AG04449 (cell line): ENCODE results near the gene HK1.
"Not testable (repeated sequence)": the region's sequence is repeated elsewhere in the genome, so short reads cannot be mapped to it uniquely, and the experiment has no call there.

Source experiments
- CTCF ChIA-PET: fragments of 350-600 bp; formaldehyde crosslinking; extraction: SDS; loops from one replicate; lab custom pipeline; 2021; ENCODE audit warnings: antibody characterized with exemption; lab: Yijun Ruan, JAX
- POLR2A ChIA-PET: fragments of 400-600, 350-600 bp; formaldehyde crosslinking; extraction: SDS; loops from one replicate; lab custom pipeline; 2020; ENCODE audit warnings: antibody characterized with exemption, inconsistent platforms; lab: Yijun Ruan, JAX
- DNase-seq: peaks from one replicate; pipeline ENCODE4 v3.0.0-alpha.2; 2010; ENCODE audit warnings: low read depth, low spot score
- H3K4me3 ChIP-seq: 2 replicates; pipeline ENCODE4 v1.5.1; 2011; ENCODE audit warnings: low read depth, mild to moderate bottlenecking, control low read depth, low read length
- TF ChIP-seq, protein P1 (sequence below): IDR thresholded peaks from one replicate; pipeline ENCODE4 v1.5.1; 2011; ENCODE audit warnings: mild to moderate bottlenecking, moderate library complexity, low read length, control low read depth, inconsistent platforms; ENCODE audit not compliant: insufficient read depth; ENCODE audit errors: missing control alignments

The HK1 gene

DNA sequence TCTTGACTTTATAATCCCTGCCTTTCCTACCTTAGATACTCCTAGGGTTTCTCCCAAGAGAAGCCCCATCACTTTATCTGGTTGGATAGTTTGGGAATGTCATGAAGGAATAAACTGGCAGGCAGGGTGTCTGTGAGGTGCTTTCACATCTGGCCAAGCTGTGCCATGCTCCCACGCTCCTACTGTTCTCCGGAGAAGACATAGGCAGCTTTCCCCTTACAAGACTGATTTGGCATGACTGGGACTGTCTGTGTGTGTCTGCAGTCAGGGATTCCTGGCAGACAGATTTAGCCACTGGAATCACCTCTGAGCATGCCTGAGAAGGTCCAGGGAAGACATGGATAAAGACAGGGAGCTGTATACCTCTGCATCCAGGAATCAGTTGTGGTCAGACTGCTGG is 45.3 kb downstream of the HK1 start:
- no peak for DNase-seq
- H3K4me3 ChIP-seq, result no peak overlapping the region
- TF ChIP-seq, protein P1, sequence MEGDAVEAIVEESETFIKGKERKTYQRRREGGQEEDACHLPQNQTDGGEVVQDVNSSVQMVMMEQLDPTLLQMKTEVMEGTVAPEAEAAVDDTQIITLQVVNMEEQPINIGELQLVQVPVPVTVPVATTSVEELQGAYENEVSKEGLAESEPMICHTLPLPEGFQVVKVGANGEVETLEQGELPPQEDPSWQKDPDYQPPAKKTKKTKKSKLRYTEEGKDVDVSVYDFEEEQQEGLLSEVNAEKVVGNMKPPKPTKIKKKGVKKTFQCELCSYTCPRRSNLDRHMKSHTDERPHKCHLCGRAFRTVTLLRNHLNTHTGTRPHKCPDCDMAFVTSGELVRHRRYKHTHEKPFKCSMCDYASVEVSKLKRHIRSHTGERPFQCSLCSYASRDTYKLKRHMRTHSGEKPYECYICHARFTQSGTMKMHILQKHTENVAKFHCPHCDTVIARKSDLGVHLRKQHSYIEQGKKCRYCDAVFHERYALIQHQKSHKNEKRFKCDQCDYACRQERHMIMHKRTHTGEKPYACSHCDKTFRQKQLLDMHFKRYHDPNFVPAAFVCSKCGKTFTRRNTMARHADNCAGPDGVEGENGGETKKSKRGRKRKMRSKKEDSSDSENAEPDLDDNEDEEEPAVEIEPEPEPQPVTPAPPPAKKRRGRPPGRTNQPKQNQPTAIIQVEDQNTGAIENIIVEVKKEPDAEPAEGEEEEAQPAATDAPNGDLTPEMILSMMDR, result no peak
- CTCF ChIA-PET, result interaction anchor here (1.6 kb wide), 1 partner anchor 10 kb away, joined by 11 read pairs; no protein-coding TSS in a partner anchor
- POLR2A ChIA-PET, result no interaction called here

DNA sequence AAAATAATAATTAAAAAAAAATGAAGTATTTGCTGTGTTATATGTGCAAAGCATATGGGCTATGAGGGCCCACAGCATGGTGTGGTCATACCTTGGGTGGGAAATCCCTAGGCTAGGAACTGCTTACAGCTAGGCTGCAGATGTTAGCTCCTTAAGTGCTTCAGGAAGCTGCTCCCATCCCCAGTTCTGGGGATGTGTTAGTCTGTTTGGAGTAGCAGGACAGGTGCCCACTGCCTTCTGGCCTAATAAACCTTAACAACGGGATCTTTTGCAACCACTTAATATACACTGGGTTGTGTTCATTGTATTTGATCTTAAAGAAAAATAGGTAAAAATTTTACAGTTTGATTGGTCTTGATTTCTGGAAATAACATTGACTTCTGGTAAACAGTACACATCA is 46.3 kb downstream of the HK1 start:
- ChIA-PET CTCF (interaction anchor here (1.0 to 1.6 kb wide), 2 partner anchors 9 to 13 kb away, joined by 4 to 11 read pairs; no protein-coding TSS in a partner anchor), POLR2A (no interaction called here)
- TF ChIP-seq, protein P1, result no peak
- DNase-seq, result no peak
- H3K4me3 ChIP-seq, result no peak overlapping the region

DNA sequence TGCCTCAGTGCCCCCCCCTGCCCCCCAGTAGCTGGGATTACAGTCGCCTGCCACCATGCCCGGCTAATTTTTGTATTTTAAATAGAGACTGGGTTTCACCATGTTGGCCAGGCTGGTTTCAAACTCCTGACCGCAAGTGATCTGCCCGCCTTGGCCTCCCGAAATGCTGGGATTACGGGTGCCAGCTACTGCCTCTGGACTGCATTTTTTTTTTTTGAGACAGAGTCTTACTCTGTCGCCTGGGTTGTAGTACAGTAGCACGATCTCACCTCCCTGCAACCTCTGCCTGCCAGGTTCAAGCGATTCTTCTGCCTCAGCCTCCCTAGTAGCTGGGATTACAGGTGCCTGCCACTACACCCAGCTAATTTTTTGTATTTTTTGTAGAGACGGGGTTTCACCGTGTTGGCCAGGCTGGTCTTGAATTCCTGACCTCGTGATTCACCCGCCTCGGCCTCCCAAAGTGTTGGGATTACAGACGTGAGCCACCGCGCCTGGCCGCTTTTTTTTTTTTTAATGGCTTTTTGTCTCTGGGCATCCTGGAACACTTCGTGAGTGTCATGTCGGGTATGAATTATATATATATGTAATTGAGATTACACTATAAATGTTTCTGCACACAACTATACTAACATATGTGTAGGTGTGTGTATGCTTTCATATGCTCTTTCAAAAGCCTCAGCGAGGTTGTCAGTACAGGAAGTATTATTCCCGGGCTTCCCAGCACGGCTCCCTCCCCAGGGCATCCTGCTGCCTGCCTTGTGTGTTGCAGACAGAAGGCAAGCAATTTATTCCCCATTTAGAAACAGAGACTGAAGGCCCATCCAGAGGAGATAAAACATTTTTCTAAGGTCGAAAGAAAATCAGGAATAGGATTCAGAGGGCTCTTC is 47.6 kb downstream of the HK1 start:
- POLR2A ChIA-PET, DNase-seq, CTCF ChIA-PET, H3K4me3 ChIP-seq: not testable (repeated sequence)

DNA sequence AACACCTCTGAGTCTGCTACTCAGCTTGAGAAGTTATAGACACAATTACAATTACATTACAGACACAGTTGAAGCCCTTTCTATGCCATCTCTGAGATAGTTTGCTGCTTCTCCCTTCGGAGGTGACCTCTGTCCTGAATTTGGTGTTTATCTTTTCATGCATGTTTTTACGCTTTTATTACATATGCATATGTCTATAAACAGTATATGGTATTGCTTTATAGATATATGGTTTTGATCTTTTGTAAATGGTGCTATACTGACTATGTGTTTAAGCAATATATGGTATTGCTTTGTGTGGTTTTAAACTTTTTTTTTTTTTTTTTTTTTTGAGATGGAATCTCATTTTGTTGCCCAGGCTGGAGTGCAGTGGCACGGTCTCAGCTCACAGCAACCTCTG is 48.4 kb downstream of the HK1 start:
- POLR2A ChIA-PET, result interaction anchor here (1.8 kb wide), 1 partner anchor 8 kb away, joined by 14 read pairs; no protein-coding TSS in a partner anchor
- no peak overlapping the region for H3K4me3 ChIP-seq
- TF ChIP-seq, protein P1, result no peak
- no peak for DNase-seq
- CTCF ChIA-PET, result no interaction called here

DNA sequence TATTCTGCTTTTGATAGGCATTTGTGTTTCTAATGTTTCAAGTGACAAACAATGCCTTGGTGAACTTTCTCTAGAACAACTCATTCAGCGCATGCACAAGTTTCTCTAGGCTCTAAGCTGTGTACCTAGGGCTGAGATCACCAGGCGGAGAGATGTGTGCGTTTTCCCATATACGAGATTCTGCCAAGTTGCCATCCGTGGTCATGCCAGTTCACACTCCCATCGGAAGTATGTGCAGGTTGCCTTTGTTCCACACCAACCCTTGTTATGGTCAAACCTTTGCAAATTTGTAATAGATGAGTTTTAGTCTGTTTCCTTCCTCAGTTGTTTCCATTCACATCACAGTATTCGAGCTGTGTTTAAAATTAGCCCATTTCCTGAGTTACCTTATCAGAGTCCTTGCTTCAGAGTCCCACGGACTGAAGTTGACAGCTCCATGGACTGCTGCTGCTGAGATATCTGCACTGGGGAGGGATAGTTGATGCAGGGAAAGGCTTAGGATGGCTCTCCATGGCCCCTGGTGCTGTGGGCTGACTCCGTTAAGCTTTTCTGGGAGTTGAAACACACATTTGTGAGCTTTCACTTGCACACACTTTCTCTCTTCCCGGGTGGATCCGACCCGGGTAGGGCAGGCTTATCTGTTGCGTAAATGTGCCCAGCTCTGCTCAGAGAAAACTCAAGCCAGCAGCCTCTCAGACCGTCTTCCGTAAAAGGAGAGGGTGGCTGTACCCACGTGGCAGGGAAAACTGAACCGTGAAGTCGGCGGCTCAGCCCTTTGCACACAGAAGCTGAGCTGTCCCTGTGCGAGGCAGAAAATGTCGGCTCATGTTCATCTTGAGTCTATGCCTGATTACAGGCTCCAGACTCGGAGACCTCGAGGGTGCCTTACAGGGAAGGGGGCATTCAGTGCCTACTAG is 49.4 kb downstream of the HK1 start:
- TF ChIP-seq, protein P1, result no peak
- POLR2A ChIA-PET, result interaction anchor here (0.7 to 1.8 kb wide), 2 partner anchors 9 to 80 kb away, joined by 5 to 14 read pairs; no protein-coding TSS in a partner anchor

DNA sequence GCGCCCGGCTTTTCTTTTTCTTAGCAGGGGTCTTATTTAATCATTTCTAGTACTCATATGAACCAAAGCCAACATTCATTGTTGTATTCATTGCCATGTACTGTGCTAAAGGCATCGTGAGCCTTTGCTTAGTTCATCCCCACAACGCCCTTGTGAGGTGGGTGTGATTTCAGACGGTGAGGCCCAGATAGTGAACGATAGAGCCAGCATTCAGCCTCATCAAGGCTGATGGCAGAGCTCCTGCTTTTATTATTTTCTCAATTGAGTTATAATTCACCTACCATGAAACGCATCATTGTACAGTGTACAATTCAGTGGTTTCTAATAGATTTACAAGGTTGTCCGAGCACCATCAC is 50.1 kb downstream of the HK1 start:
- TF ChIP-seq, protein P1, result no peak
- no peak for DNase-seq
- ChIA-PET CTCF (interaction anchor here (1.1 to 1.8 kb wide), 2 partner anchors 9 kb away, joined by 3 to 4 read pairs; no protein-coding TSS in a partner anchor), POLR2A (interaction anchor here (1.8 kb wide), 1 partner anchor 9 kb away, joined by 14 read pairs; no protein-coding TSS in a partner anchor)
- no peak overlapping the region for H3K4me3 ChIP-seq

More for the DNA sequence above, 49.4 kb downstream of the HK1 start:
- CTCF ChIA-PET, result interaction anchor here (1.1 to 1.8 kb wide), 2 partner anchors 8 to 10 kb away, joined by 3 to 4 read pairs; no protein-coding TSS in a partner anchor
- no peak for DNase-seq
- no peak overlapping the region; the same call in 1 of the 2 replicates for H3K4me3 ChIP-seq

DNA sequence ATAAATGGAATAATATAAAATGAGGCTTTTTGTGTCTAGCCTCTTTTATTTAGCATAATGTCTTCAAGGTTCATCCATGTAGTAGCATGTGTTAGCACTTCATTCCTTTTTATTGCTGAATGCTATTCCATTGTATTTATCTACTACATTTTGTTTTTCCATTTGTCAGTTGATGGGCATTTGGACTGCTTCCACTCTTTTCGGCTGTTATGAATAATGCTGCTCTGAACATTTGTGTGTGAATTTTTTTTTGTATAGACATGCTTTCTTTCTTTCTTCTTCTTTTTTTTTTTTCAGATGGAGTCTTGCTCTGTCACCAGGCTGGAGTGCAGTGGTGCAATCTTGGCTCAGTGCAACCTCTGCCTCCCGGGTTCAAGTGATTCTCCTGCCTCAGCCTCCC is 50.6 kb downstream of the HK1 start:
- POLR2A ChIA-PET, H3K4me3 ChIP-seq, DNase-seq: not testable (repeated sequence)
- CTCF ChIA-PET, result interaction anchor here (1.8 kb wide), 1 partner anchor 9 kb away, joined by 4 read pairs; no protein-coding TSS in a partner anchor
